SU-DHL-6 (cell line): ENCODE results near the gene C20orf96.

ENCODE experiments used
- H2AFZ ChIP-seq: fragments of 200-600 bp; sonication (generic); 2 replicates; pipeline ENCODE4 v1.6.1; 2014; ENCODE audit warnings: low read depth, mild to moderate bottlenecking, moderate library complexity, mixed read lengths, antibody characterized with exemption, low read length; ENCODE audit not compliant: severe bottlenecking
- H3F3A ChIP-seq: fragments of 200-600 bp; shearing (Covaris generic); 2 replicates; pipeline ENCODE4 v1.6.0; 2016; ENCODE audit warnings: antibody characterized with exemption, mild to moderate bottlenecking; ENCODE audit not compliant: insufficient read depth
- H3K27ac ChIP-seq: fragments of 200-600 bp; sonication (generic); 2 replicates; pipeline ENCODE4 v1.5.1; 2016; ENCODE audit warnings: low read depth, mild to moderate bottlenecking, low read length, moderate library complexity, mixed read lengths
- H3K27me3 ChIP-seq: fragments of 200-600 bp; sonication (generic), shearing (Covaris generic); 2 replicates; pipeline ENCODE4 v1.6.0; 2014; ENCODE audit warnings: mild to moderate bottlenecking, low read length
- H3K36me3 ChIP-seq: fragments of 200-600 bp; sonication (generic); 2 replicates; pipeline ENCODE4 v1.6.1; 2014; ENCODE audit warnings: mild to moderate bottlenecking, low read length, mixed read lengths
- H3K4me2 ChIP-seq: fragments of 300-600, 200-600 bp; shearing (Covaris generic), sonication (generic); 2 replicates; pipeline ENCODE4 v1.6.0; 2014; ENCODE audit warnings: low read length, low read depth, mild to moderate bottlenecking; ENCODE audit not compliant: poor library complexity, severe bottlenecking
- H3K4me3 ChIP-seq: fragments of 200-600 bp; sonication (generic); 2 replicates; pipeline ENCODE4 v1.5.1; 2014; ENCODE audit warnings: antibody characterized with exemption, low read length, mild to moderate bottlenecking, mixed read lengths; ENCODE audit not compliant: insufficient read depth, poor library complexity, severe bottlenecking
- H3K79me2 ChIP-seq: fragments of 200-600 bp; sonication (generic); 2 replicates; pipeline ENCODE4 v1.6.1; 2014; ENCODE audit warnings: mild to moderate bottlenecking, low read length, moderate library complexity; ENCODE audit not compliant: insufficient read depth
- H3K9ac ChIP-seq: fragments of 200-600 bp; sonication (generic); 2 replicates; pipeline ENCODE4 v1.7.0; 2014; ENCODE audit warnings: mild to moderate bottlenecking, low read length
- H3K9me2 ChIP-seq: fragments of 200-600 bp; sonication (generic); replicated peaks from 2 replicates; pipeline ENCODE4 v1.6.1; 2014; ENCODE audit warnings: low read length; ENCODE audit not compliant: insufficient read depth
- H3K9me3 ChIP-seq: fragments of 200-600 bp; sonication (generic); 2 replicates; pipeline ENCODE4 v1.6.1; 2014; ENCODE audit warnings: low read length, mixed read lengths; ENCODE audit not compliant: insufficient read depth
- H4K20me1 ChIP-seq: fragments of 200-600 bp; sonication (generic); 2 replicates; pipeline ENCODE4 v1.6.1; 2014; ENCODE audit warnings: low read depth, mild to moderate bottlenecking, antibody characterized with exemption, low read length, moderate library complexity, mixed read lengths
- CTCF ChIP-seq: fragments of 200-600 bp; sonication (generic); IDR thresholded peaks from one replicate; pipeline ENCODE4 v1.5.1; 2017; ENCODE audit warnings: antibody characterized with exemption, mild to moderate bottlenecking, low read length, moderate library complexity; ENCODE audit not compliant: insufficient read depth, poor library complexity, severe bottlenecking
- EZH2phosphoT487 ChIP-seq: fragments of 200-600 bp; sonication (generic), shearing (Covaris generic); conservative IDR thresholded peaks from 2 replicates; pipeline ENCODE4 v1.6.1; 2018; ENCODE audit warnings: mild to moderate bottlenecking, antibody characterized with exemption, low read length, moderate library complexity, mixed read lengths

The C20orf96 gene

GRCh38 chr20:325889-326644 is 35.5 kb upstream of the C20orf96 start:
- Histone ChIP-seq H3K9me3 (no peaks in the 10 kb centered on the region), H4K20me1 (no peaks in the 10 kb centered on the region), H3K4me2 (peak overlapping the region; percentile 92), H3K9me2 (no peaks in the 10 kb centered on the region), H3F3A (peaks cover 22% of the 10 kb centered on the region), H3K9ac (peak overlapping the region; percentile 85), H3K36me3 (no peaks in the 10 kb centered on the region), H3K4me3 (peak overlapping the region; percentile 84), H3K79me2 (peaks cover 11% of the 10 kb centered on the region; the same call in 1 of the 2 replicates), H3K27me3 (no peaks in the 10 kb centered on the region), H3K27ac (peak overlapping the region; percentile 89), H2AFZ (peak overlapping the region; percentile 35)
- TF ChIP-seq EZH2phosphoT487: no peak
- TF ChIP-seq CTCF: no peak

- TF ChIP-seq CTCF (no peak), EZH2phosphoT487 (no peak)
- peak within 1 kb of the TSS; percentile 89 for H3K27ac ChIP-seq
- peak within 1 kb of the TSS; percentile 78 for H2AFZ ChIP-seq
- no peaks in the 10 kb centered on the region for H3K9me2 ChIP-seq
- peak within 1 kb of the TSS; percentile 84 for H3K4me3 ChIP-seq
- peak within 1 kb of the TSS; percentile 85 for H3K9ac ChIP-seq
- no peaks in the 10 kb centered on the region for H3K27me3 ChIP-seq
- H3K36me3 ChIP-seq: no peaks in the 10 kb centered on the region
- H4K20me1 ChIP-seq: no peaks in the 10 kb centered on the region
- peaks cover 22% of the 10 kb centered on the region for H3F3A ChIP-seq
- H3K4me2 ChIP-seq: peak within 1 kb of the TSS; percentile 92
- H3K9me3 ChIP-seq: no peaks in the 10 kb centered on the region
- peaks cover 11% of the 10 kb centered on the region; the same call in 1 of the 2 replicates for H3K79me2 ChIP-seq
Observed at GRCh38 chr20:325045-325888, 34.7 kb upstream of the C20orf96 start, which contains the start of gene SOX12. Gene SOX12, plus strand, starts transcription at chr20:325552. Its CDS starts 373 bp downstream, at chr20:325925.

- Histone ChIP-seq H3K36me3 (no peaks in the 10 kb centered on the region), H2AFZ (peak overlapping the region; percentile 78), H4K20me1 (no peaks in the 10 kb centered on the region), H3K9me3 (no peaks in the 10 kb centered on the region), H3K27me3 (no peaks in the 10 kb centered on the region), H3K79me2 (peaks cover 11% of the 10 kb centered on the region; the same call in 1 of the 2 replicates), H3F3A (peaks cover 20% of the 10 kb centered on the region), H3K27ac (peak overlapping the region; percentile 59), H3K9ac (peak overlapping the region; percentile 59), H3K4me2 (peak overlapping the region; percentile 82), H3K4me3 (peak overlapping the region; percentile 60), H3K9me2 (no peaks in the 10 kb centered on the region)
- no peak for TF ChIP-seq CTCF
- no peak for TF ChIP-seq EZH2phosphoT487
Observed at GRCh38 chr20:324177-325044, 33.9 kb upstream of the C20orf96 start.
